Calu3 (cell line): Measurements from ENCODE around the gene GFOD1. TPM values are rescaled to one million over a fixed set of nuclear protein-coding genes. Genes with fewer than 3 reads are reported as not detected.

ENCODE experiments used
- BruUV-seq: library from RNA; stranded (reverse); fragments of 400-500 nt; replicated peaks from 2 replicates; lab custom pipeline; 2021; lab: Mats Ljungman, UMichigan
- CTCF ChIA-PET: fragments of 300-600 bp; sonication (Branson Sonifier 250); formaldehyde crosslinking; loops from one replicate; lab custom pipeline; 2022; ENCODE audit warnings: antibody characterized with exemption; lab: Charles Lee
- DNase-seq: peaks from one replicate; pipeline ENCODE4 v3.0.0; 2022
- H3K27ac Mint-ChIP-seq: one replicate; pipeline ENCODE4 v1.8.0; 2022; ENCODE audit warnings: mixed read lengths; ENCODE audit not compliant: unreplicated experiment
- H3K27me3 Mint-ChIP-seq: one replicate; pipeline ENCODE4 v1.8.0; 2022; ENCODE audit warnings: mixed read lengths; ENCODE audit not compliant: unreplicated experiment
- H3K36me3 Mint-ChIP-seq: one replicate; pipeline ENCODE4 v1.8.0; 2022; ENCODE audit warnings: mild to moderate bottlenecking, moderate library complexity, mixed read lengths; ENCODE audit not compliant: insufficient read depth, unreplicated experiment
- H3K4me1 Mint-ChIP-seq: one replicate; pipeline ENCODE4 v1.8.0; 2022; ENCODE audit warnings: mild to moderate bottlenecking, low read depth, mixed read lengths; ENCODE audit not compliant: unreplicated experiment
- H3K4me3 Mint-ChIP-seq: one replicate; pipeline ENCODE4 v1.8.0; 2022; ENCODE audit warnings: mild to moderate bottlenecking, low read depth, moderate library complexity, mixed read lengths; ENCODE audit not compliant: unreplicated experiment
- H3K9me3 Mint-ChIP-seq: one replicate; pipeline ENCODE4 v1.8.0; 2022; ENCODE audit warnings: low read depth, mixed read lengths; ENCODE audit not compliant: unreplicated experiment
- intact Hi-C: fragments of 100-400 bp; cut with micrococcal nuclease; formaldehyde crosslinking; loops from one replicate; pipeline ENCODE4 v1.10.0; 2022; ENCODE audit not compliant: unreplicated experiment
- total RNA-seq: library from RNA; stranded (reverse); gene quantifications from 2 replicates; pipeline ENCODE4 v1.2.3, GENCODE V29; 2022
- TF ChIP-seq, protein P1 (sequence below): fragments of 200-600 bp; IDR thresholded peaks from one replicate; pipeline ENCODE4 v1.8.0; 2022; ENCODE audit warnings: antibody characterized with exemption; ENCODE audit not compliant: unreplicated experiment

The GFOD1 gene
- total RNA-seq, 1 experiment from 2014 or later, result 9.5 TPM

DNA sequence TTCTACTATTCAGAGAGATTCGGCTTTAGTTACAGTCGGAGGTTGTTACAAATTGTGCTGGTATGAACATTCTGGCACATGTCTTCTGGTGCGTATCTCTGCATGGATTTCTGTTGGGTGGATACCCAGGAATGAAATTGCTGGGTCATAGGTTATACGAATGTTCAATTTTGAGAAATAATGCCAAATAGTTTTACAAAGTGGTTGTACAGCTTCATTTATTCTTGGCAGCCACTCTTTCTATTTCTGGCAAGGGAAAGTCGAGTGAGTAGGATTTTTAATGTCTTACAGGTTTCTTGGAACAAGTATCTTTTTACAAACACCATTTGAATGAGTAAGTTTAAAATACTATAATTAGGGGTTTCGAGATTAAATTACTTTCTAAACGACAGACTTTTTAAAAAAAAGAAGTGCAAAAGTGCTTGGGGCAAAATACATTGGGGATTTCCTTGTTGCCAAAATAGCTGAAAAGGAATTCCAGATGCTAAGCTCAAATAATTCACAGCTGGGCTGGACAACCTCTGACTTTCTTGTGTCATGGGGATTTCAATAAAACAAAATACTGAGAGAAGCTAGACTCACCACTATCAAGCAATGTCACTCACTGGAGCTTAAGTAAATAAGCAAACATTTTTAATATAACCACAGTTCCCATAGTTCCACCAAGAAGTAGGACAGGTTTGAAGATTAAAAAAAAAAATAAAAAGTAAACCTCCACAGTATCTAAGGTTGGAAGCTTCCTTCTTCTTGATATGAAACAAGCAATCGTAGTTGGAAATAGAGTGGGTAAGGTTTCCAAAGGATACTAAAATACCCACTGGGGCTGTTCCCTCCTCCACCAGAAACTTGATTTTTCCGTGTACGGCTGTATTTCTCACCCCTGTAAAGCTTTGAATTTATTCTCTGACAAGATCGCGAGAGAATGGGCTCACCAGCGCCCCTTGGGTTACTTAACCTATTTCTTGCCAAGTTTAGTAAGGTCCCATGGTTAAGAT lies 21.6 kb upstream of the GFOD1 start:
- no peak for DNase-seq
- no peaks in the 10 kb centered on the region for H3K36me3 Mint-ChIP-seq
- H3K27ac Mint-ChIP-seq, result no peak overlapping the region
- H3K9me3 Mint-ChIP-seq, result no peaks in the 10 kb centered on the region
- intact Hi-C loops, result no loop called here
- CTCF ChIA-PET, result no interaction called here
- no peaks in the 10 kb centered on the region for H3K4me1 Mint-ChIP-seq
- BruUV-seq, result no TSS peak
- TF ChIP-seq, protein P1, sequence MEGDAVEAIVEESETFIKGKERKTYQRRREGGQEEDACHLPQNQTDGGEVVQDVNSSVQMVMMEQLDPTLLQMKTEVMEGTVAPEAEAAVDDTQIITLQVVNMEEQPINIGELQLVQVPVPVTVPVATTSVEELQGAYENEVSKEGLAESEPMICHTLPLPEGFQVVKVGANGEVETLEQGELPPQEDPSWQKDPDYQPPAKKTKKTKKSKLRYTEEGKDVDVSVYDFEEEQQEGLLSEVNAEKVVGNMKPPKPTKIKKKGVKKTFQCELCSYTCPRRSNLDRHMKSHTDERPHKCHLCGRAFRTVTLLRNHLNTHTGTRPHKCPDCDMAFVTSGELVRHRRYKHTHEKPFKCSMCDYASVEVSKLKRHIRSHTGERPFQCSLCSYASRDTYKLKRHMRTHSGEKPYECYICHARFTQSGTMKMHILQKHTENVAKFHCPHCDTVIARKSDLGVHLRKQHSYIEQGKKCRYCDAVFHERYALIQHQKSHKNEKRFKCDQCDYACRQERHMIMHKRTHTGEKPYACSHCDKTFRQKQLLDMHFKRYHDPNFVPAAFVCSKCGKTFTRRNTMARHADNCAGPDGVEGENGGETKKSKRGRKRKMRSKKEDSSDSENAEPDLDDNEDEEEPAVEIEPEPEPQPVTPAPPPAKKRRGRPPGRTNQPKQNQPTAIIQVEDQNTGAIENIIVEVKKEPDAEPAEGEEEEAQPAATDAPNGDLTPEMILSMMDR, result no peak
- H3K27me3 Mint-ChIP-seq, result no peaks in the 10 kb centered on the region
- H3K4me3 Mint-ChIP-seq, result no peak overlapping the region

DNA sequence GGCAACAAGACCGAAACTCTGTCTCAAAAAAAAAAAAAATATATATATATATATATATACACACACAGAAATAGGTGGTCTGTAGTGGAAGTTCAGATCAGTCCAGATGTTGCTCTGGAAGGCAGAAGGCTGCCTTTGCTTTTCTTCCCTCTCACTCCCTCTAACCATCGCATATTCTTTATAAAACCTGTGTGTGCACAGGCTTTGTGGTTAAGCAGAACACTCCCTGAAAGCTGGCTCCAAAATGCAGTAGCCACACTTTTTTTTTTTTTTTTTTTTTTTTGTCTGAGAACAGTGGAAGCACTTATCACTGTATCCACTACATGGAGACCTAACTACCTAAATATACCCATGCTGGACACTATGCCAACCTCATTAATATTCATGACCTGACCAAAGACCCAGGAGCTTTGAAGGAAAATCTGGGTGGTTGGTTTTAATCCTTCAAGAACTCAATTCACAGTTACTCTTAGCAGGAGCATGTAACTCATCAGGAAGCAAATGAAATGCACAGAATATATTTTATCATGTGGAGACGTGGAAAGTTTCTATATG lies 20.0 kb upstream of the GFOD1 start:
- Mint-ChIP-seq H3K36me3 (no peaks in the 10 kb centered on the region), H3K27ac (no peak overlapping the region), H3K4me3 (no peak overlapping the region), H3K27me3 (no peaks in the 10 kb centered on the region), H3K4me1 (no peaks in the 10 kb centered on the region), H3K9me3 (no peaks in the 10 kb centered on the region)
- intact Hi-C loops, result no loop called here
- no TSS peak for BruUV-seq
- CTCF ChIA-PET, result interaction anchor here (0.6 kb wide), 1 partner anchor 21 kb away, joined by 6 read pairs; no protein-coding TSS in a partner anchor
- TF ChIP-seq, protein P1, result no peak
- DNase-seq, result no peak

GRCh38 chr6:13505345-13505734 lies 17.9 kb upstream of the GFOD1 start:
- TF ChIP-seq, protein P1, result no peak
- CTCF ChIA-PET, result no interaction called here
- intact Hi-C loops, result no loop called here
- no TSS peak for BruUV-seq
- H3K36me3 Mint-ChIP-seq, result no peaks in the 10 kb centered on the region
- no peak overlapping the region for H3K4me3 Mint-ChIP-seq
- no peaks in the 10 kb centered on the region for H3K9me3 Mint-ChIP-seq
- no peaks in the 10 kb centered on the region for H3K27me3 Mint-ChIP-seq
- no peaks in the 10 kb centered on the region for H3K4me1 Mint-ChIP-seq
- no peak for DNase-seq
- H3K27ac Mint-ChIP-seq, result no peak overlapping the region

DNA sequence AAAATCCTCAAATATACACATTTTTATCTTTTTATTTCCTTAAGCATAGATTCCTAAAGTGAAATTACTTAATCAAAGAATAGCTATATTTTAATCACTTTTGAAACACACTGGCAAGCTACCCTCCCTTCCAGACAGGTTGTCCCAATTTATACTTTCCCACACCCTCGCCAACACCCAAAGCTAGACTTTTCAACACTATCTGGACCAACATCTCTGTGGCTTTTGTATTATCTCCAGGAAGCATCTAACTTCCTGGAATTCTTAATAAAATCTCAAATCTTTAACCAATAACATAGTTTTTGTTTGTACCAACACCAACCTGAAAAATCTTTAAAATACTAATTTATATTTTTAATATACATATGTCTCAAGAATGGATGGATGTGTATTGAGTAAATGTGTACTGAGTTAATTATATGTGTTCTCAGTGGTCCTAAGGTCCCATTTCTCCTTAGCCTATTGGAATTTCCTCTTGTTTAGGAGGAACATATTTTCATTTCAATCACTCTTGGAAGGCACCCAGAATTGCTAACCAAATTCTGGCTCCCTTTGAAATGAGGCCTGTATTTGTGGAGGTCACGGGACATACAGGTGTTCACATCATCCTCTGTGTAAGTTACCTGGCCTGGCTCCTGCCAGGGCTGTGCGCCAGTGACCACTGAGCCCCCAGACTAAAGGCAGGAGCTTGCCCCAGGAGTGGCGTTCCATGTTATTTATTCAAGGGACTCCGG lies 17.4 kb upstream of the GFOD1 start:
- no peaks in the 10 kb centered on the region for H3K36me3 Mint-ChIP-seq
- no peak for DNase-seq
- intact Hi-C loops, result no loop called here
- TF ChIP-seq, protein P1, result no peak
- H3K27me3 Mint-ChIP-seq, result no peaks in the 10 kb centered on the region
- no peak overlapping the region for H3K4me3 Mint-ChIP-seq
- H3K9me3 Mint-ChIP-seq, result no peaks in the 10 kb centered on the region
- H3K27ac Mint-ChIP-seq, result no peak overlapping the region
- no TSS peak for BruUV-seq
- CTCF ChIA-PET, result no interaction called here
- H3K4me1 Mint-ChIP-seq, result no peaks in the 10 kb centered on the region
